ENCODE measurements around the gene ITPKB.

The ITPKB gene

GRCh38 chr1:226652613-226653012, 86.5 kb downstream of the ITPKB start:
- no peak for DNase-seq (ENCODE audit: low read depth in 1 of 2, low spot score in 1 of 2)
- TF ChIP-seq CTCF (IDR thresholded peaks at IDR 0.05; ENCODE audit: insufficient read depth, low read length): no peak
- TF ChIP-seq GABPA (IDR thresholded peaks at IDR 0.05; ENCODE audit: low read depth): no peak
- TF ChIP-seq POLR2AphosphoS5 (IDR thresholded peaks at IDR 0.05; ENCODE audit: low read depth): no peak
- no peak for TF ChIP-seq REST (IDR thresholded peaks at IDR 0.05; ENCODE audit: insufficient replicate concordance, low read depth)
- no peak for TF ChIP-seq SPI1 (IDR thresholded peaks at IDR 0.05; ENCODE audit: borderline replicate concordance, low read depth)
- H3K27ac ChIP-seq (replicated peaks): no peak overlapping the region
- H3K4me3 ChIP-seq (replicated peaks; ENCODE audit: insufficient read depth, low read length): no peak overlapping the region
- H3K27me3 ChIP-seq (ENCODE audit: insufficient read depth, poor library complexity, severe bottlenecking): no peaks in the 10 kb centered on the region

- H3K27me3 ChIP-seq (ENCODE audit: insufficient read depth, poor library complexity, severe bottlenecking): no peaks in the 10 kb centered on the region
- H3K4me3 ChIP-seq (replicated peaks; ENCODE audit: insufficient read depth, low read length): no peak overlapping the region
- no peak for TF ChIP-seq GABPA (IDR thresholded peaks at IDR 0.05; ENCODE audit: low read depth)
- TF ChIP-seq CTCF (IDR thresholded peaks at IDR 0.05; ENCODE audit: insufficient read depth, low read length): no peak
- TF ChIP-seq POLR2AphosphoS5 (IDR thresholded peaks at IDR 0.05; ENCODE audit: low read depth): no peak
- TF ChIP-seq SPI1 (IDR thresholded peaks at IDR 0.05; ENCODE audit: borderline replicate concordance, low read depth): no peak
- TF ChIP-seq REST (IDR thresholded peaks at IDR 0.05; ENCODE audit: insufficient replicate concordance, low read depth): no peak
- no peak for DNase-seq (ENCODE audit: low read depth in 1 of 2, low spot score in 1 of 2)
- H3K27ac ChIP-seq (replicated peaks): no peak overlapping the region
Observed at GRCh38 chr1:226651732-226652105, 87.4 kb downstream of the ITPKB start.

- H3K27me3 ChIP-seq (ENCODE audit: insufficient read depth, poor library complexity, severe bottlenecking): no peaks in the 10 kb centered on the region
- no peak for DNase-seq (ENCODE audit: low read depth in 1 of 2, low spot score in 1 of 2)
- no peak overlapping the region for H3K27ac ChIP-seq (replicated peaks)
- no peak overlapping the region for H3K4me3 ChIP-seq (replicated peaks; ENCODE audit: insufficient read depth, low read length)
- TF ChIP-seq POLR2AphosphoS5 (IDR thresholded peaks at IDR 0.05; ENCODE audit: low read depth) (no peak), REST (IDR thresholded peaks at IDR 0.05; ENCODE audit: insufficient replicate concordance, low read depth) (peak; percentile 55)
Observed at GRCh38 chr1:226651041-226651731, 87.9 kb downstream of the ITPKB start.
